Measurements from ENCODE around the gene POU3F2.

- TF ChIP-seq POLR2A (IDR thresholded peaks at IDR 0.05): no peak
- TF ChIP-seq CTCF (IDR thresholded peaks at IDR 0.05): no peak
These were observed 2.5 kb upstream of the POU3F2 start for GRCh38 chr6:98831959-98832283.
